Astrocyte (in vitro differentiated cells and primary cell): ENCODE results near the gene EGLN2. TPM values are rescaled to one million over a fixed set of nuclear protein-coding genes. Genes with fewer than 3 reads are reported as not detected.

Experiments
- DNase-seq: peaks from one replicate; pipeline ENCODE4 v3.0.0-alpha.2; 2010; ENCODE audit warnings: low read depth
- FAIRE-seq: peaks from 2 replicates; lab custom pipeline; 2011; peaks lifted over from hg19 to GRCh38; lab: Jason Lieb, UNC
- H2AFZ ChIP-seq: 2 replicates; pipeline ENCODE4 v1.6.0; 2012; ENCODE audit warnings: low read depth, low read length, inconsistent platforms
- H3K27ac ChIP-seq: 2 replicates; pipeline ENCODE4 v1.5.1; 2011; ENCODE audit warnings: low read depth, low read length, inconsistent platforms
- H3K27me3 ChIP-seq: 2 replicates; pipeline ENCODE4 v1.6.0; 2011; ENCODE audit warnings: low read length, inconsistent platforms; ENCODE audit not compliant: insufficient read depth
- H3K36me3 ChIP-seq: 2 replicates; pipeline ENCODE4 v1.5.1; 2011; ENCODE audit warnings: low read length, inconsistent platforms; ENCODE audit not compliant: insufficient read depth
- H3K4me1 ChIP-seq: 2 replicates; pipeline ENCODE4 v1.5.1; 2011; ENCODE audit warnings: low read length, inconsistent platforms; ENCODE audit not compliant: insufficient read depth
- H3K4me2 ChIP-seq: 2 replicates; pipeline ENCODE4 v1.6.0; 2012; ENCODE audit warnings: low read length, inconsistent platforms
- H3K4me3 ChIP-seq: 2 replicates; pipeline ENCODE4 v1.5.1; 2011; ENCODE audit warnings: low read depth, mild to moderate bottlenecking, low read length, inconsistent platforms; ENCODE audit not compliant: insufficient read depth
- H3K79me2 ChIP-seq: 2 replicates; pipeline ENCODE4 v1.6.0; 2012; ENCODE audit warnings: mild to moderate bottlenecking, low read length, inconsistent platforms; ENCODE audit not compliant: insufficient read depth
- H3K9ac ChIP-seq: 2 replicates; pipeline ENCODE4 v1.6.0; 2012; ENCODE audit warnings: mild to moderate bottlenecking, low read length, inconsistent platforms
- H3K9me3 ChIP-seq: 2 replicates; pipeline ENCODE4 v1.5.1; 2012; ENCODE audit warnings: low read depth, mild to moderate bottlenecking, low read length, inconsistent platforms; ENCODE audit not compliant: insufficient read depth
- H4K20me1 ChIP-seq: 2 replicates; pipeline ENCODE4 v1.6.0; 2012; ENCODE audit warnings: low read length, inconsistent platforms; ENCODE audit not compliant: insufficient read depth
- H3K27ac Mint-ChIP-seq: one replicate; pipeline ENCODE4 v1.8.0; 2021; ENCODE audit warnings: mild to moderate bottlenecking, mixed read lengths; ENCODE audit not compliant: unreplicated experiment
- H3K27me3 Mint-ChIP-seq: one replicate; pipeline ENCODE4 v1.8.0; 2021; ENCODE audit warnings: low read depth, mixed read lengths; ENCODE audit not compliant: unreplicated experiment
- H3K36me3 Mint-ChIP-seq: one replicate; pipeline ENCODE4 v1.8.0; 2021; ENCODE audit warnings: low read depth, mixed read lengths; ENCODE audit not compliant: unreplicated experiment
- H3K4me1 Mint-ChIP-seq: one replicate; pipeline ENCODE4 v1.8.0; 2021; ENCODE audit warnings: low read depth, mixed read lengths; ENCODE audit not compliant: unreplicated experiment
- H3K4me3 Mint-ChIP-seq: one replicate; pipeline ENCODE4 v1.8.0; 2021; ENCODE audit warnings: mild to moderate bottlenecking, moderate library complexity, mixed read lengths; ENCODE audit not compliant: unreplicated experiment
- H3K9me3 Mint-ChIP-seq: one replicate; pipeline ENCODE4 v1.8.0; 2021; ENCODE audit warnings: mild to moderate bottlenecking, mixed read lengths; ENCODE audit not compliant: unreplicated experiment
- CTCF ChIP-seq: IDR thresholded peaks from 2 replicates; pipeline ENCODE4 v1.5.1; 2011; ENCODE audit warnings: low read depth, mild to moderate bottlenecking, inconsistent platforms, low read length, moderate library complexity; ENCODE audit not compliant: insufficient read depth
- EZH2 ChIP-seq: IDR thresholded peaks from 2 replicates; pipeline ENCODE4 v1.6.1; 2012; ENCODE audit warnings: mild to moderate bottlenecking, low read length, inconsistent platforms; ENCODE audit not compliant: insufficient read depth
- total RNA-seq: library from RNA; stranded (reverse); gene quantifications from 2 replicates; pipeline ENCODE4 v1.2.1, GENCODE V29; 2021

The EGLN2 gene
- total RNA-seq, 1 donor from 2014 or later = 84.6 TPM

- H3K9me3 ChIP-seq = no peaks in the 10 kb centered on the region
- peak overlapping the region; percentile 74 for H3K4me3 Mint-ChIP-seq
- H4K20me1 ChIP-seq = peaks cover 76% of the 10 kb centered on the region
- peaks cover 29% of the 10 kb centered on the region for H3K4me1 ChIP-seq
- H3K27me3 Mint-ChIP-seq = peaks cover under 1% of the 10 kb centered on the region
- H3K4me2 ChIP-seq = no peak overlapping the region
- peak overlapping the region; percentile 44 for H3K9ac ChIP-seq
- TF ChIP-seq CTCF (no peak), EZH2 (no peak)
- H3K27ac Mint-ChIP-seq = peak overlapping the region; percentile 23
- peaks cover 63% of the 10 kb centered on the region for H3K79me2 ChIP-seq
- no peaks in the 10 kb centered on the region for H3K9me3 Mint-ChIP-seq
- no peaks in the 10 kb centered on the region for H3K27me3 ChIP-seq
- no peak for FAIRE-seq
- peaks cover 4% of the 10 kb centered on the region for H3K36me3 ChIP-seq
- no peak overlapping the region for H3K4me3 ChIP-seq
- H3K4me1 Mint-ChIP-seq = peaks cover 45% of the 10 kb centered on the region
- no peak for DNase-seq
- peaks cover 15% of the 10 kb centered on the region for H3K36me3 Mint-ChIP-seq
- H3K27ac ChIP-seq = peak overlapping the region; percentile 47
- no peak overlapping the region for H2AFZ ChIP-seq
These were observed 8.4 kb downstream of the EGLN2 start for GRCh38 chr19:40807147-40808020.

- Histone ChIP-seq H4K20me1 (peaks cover 70% of the 10 kb centered on the region), H3K4me1 (peaks cover 26% of the 10 kb centered on the region), H3K27ac (no peak overlapping the region), H3K79me2 (peaks cover 57% of the 10 kb centered on the region), H3K9me3 (no peaks in the 10 kb centered on the region), H3K9ac (no peak overlapping the region), H3K4me2 (no peak overlapping the region), H3K27me3 (peaks cover 4% of the 10 kb centered on the region), H3K36me3 (peaks cover 4% of the 10 kb centered on the region), H3K4me3 (no peak overlapping the region), H2AFZ (no peak overlapping the region)
- Mint-ChIP-seq H3K4me3 (no peak overlapping the region), H3K27me3 (peaks cover 4% of the 10 kb centered on the region), H3K36me3 (peaks cover 18% of the 10 kb centered on the region), H3K9me3 (no peaks in the 10 kb centered on the region), H3K4me1 (peaks cover 45% of the 10 kb centered on the region), H3K27ac (peak overlapping the region; percentile 23)
- no peak for DNase-seq
- TF ChIP-seq CTCF (no peak), EZH2 (no peak)
- FAIRE-seq = no peak
These were observed 9.0 kb downstream of the EGLN2 start for GRCh38 chr19:40808021-40808325.

DNA sequence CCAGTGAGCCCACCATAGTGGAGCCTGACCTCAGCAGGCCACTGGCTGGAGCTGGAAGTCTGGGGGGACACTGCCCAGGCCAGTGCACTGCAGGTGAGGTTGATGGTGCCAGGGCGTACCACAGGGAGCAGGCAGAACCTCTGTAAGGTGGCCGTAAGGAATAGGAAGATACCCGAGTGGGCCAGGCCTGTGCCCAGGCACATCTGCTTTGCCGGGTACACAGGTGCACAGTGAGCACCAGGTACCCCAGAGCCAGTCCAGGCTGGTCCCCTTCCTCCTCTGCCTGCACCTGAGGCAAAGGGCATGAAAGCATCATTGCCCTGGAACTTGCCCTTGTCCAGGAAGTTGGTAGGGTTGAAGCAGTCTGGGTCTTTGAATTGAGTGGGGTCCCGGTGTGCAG, 9.5 kb downstream of the EGLN2 start:
- peaks cover 41% of the 10 kb centered on the region for H3K4me1 Mint-ChIP-seq
- no peak overlapping the region for H3K9ac ChIP-seq
- no peak for FAIRE-seq
- H3K9me3 Mint-ChIP-seq = no peaks in the 10 kb centered on the region
- no peak overlapping the region for H3K27ac Mint-ChIP-seq
- peaks cover 4% of the 10 kb centered on the region for H3K36me3 ChIP-seq
- no peak overlapping the region for H2AFZ ChIP-seq
- TF ChIP-seq EZH2 = no peak
- TF ChIP-seq CTCF = no peak
- no peak overlapping the region for H3K4me2 ChIP-seq
- H3K27me3 ChIP-seq = peaks cover 4% of the 10 kb centered on the region
- DNase-seq = no peak
- H4K20me1 ChIP-seq = peaks cover 65% of the 10 kb centered on the region
- no peak overlapping the region for H3K4me3 ChIP-seq
- no peaks in the 10 kb centered on the region for H3K9me3 ChIP-seq
- peaks cover 27% of the 10 kb centered on the region for H3K4me1 ChIP-seq
- no peak overlapping the region for H3K4me3 Mint-ChIP-seq
- H3K27me3 Mint-ChIP-seq = peaks cover 4% of the 10 kb centered on the region
- peaks cover 51% of the 10 kb centered on the region for H3K79me2 ChIP-seq
- no peak overlapping the region for H3K27ac ChIP-seq
- peaks cover 18% of the 10 kb centered on the region for H3K36me3 Mint-ChIP-seq
